Hepatic stellate cell (primary cell): ENCODE results near the gene DOCK2.
"Not testable (repeated sequence)": the region's sequence is repeated elsewhere in the genome, so short reads cannot be mapped to it uniquely, and the experiment has no call there.

ENCODE experiments used
- DNase-seq: peaks from one replicate; pipeline ENCODE4 v3.0.0; 2011; ENCODE audit warnings: low spot score

DOCK2 gene

DNA sequence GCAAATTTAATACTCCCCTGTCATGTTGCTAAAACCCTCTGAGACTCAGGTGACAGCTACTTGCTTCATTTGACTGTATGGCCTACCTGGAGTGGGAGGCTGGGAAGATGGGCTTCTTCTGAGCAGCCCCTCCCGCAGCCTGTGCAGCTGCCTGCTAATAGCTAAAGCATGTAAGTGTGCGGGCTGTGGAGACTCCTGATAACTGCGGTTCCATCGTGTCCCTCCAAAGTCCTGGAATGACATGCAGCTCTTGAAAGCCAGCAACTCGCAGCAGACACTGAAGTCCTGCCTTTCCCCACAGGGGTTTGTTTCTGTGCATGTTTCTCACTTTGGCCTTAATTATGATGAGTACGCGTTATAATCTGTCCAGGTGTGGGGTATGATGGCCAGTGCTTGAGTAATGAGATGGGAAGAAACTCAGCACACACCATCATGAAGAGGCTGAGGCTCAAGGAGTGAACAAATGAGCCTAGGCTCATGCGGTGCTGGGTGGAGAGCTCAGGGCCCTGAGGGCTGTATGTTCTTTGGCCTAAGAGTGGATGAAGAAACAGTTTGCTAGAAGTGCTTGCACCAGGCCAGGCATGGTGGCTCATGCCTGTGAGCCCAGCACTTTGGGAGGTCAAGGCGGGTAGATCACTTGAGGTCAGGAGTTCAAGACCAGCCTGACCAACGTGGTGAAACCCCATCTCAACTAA lies 119.1 kb downstream of the DOCK2 start:
- DNase-seq: no peak

DNA sequence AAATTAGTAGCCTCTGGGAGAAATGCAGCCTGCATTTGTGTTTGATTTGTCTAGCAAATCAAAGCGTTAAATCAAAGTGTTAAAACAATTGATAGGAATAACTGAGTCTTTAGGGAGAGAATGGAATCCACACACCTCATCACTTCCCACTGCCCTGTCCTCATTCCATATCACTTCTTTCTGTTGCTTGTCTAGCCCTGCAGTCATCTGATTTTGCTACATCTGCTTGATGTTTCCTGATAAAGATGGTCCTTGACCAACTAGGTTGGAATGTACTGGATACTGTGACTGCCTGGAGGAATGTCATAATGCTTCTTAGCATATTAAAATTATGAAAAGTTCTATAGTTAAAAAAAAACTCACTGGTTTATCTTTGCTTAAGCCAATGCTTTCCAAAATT lies 119.9 kb downstream of the DOCK2 start:
- DNase-seq: peak; percentile 23

DNA sequence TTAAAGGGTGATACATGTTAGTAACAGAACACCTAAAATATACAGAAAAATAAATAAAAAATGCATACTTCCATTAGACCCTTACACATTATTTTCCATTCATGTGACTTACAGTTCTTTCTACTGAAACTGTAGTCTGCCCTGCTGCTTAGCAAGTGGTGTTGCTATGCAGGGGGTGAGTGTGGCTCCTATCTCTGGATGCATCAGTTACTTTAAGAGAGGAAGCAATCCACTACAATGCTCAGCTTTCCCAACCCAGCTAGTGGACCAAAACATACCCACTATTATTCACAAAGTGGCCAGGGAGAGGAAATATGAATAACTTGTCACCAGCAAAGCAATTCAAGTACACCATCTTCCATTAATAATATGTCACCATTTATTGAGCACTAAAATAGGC lies 121.8 kb downstream of the DOCK2 start:
- no peak for DNase-seq

DNA sequence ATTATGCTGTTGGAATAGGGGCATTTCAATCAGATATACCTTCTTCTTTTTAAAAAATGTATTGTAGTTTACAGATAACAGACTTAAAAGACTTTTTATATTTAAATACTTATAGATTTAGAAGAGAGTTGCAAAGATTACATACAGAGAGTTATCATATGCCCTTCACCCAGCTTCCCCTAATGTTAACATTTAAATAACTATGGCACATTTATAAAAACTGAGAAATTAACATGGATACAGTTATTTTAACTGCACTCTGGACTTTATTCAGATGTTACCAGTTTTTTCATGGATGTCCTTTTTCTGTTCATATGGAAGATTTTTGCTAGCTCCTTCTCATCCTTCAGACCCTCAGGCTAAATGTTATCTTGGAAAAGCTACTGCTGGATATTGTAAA lies 123.2 kb downstream of the DOCK2 start:
- no peak for DNase-seq

DNA sequence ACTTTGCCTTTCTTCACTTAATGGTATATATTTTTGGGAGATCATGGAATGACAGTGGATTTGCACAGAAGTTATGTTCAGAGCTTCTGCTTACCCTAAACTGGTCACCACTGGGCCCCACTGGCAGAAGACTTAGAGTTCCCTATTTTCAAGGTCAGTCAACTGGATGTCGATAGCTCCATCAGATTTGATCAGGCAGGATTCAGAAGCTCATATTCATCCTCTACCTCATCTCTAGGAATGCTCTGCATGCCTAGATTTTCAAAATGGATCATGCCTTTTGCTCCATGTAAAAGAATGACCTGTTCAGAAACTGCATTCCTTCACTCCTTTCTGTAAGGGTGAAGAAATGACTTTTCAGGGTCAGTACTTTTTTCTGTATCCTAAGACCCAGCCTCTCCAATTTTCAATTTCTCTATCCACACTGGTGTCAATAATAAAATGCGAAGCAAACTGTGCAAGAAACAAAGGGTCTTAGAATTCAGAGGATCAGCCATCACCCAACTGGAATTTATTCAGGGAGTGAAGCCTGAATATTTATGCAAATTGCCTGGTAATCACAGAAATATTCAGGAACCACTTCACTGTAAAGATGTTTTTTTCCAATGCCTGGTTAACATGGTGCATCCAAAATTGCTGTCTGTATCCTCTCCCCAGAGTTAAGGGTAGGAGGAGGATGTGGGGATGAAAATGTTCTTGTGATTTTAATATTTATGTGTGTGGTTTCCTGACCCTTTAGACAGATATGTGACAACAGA lies 125.4 kb downstream of the DOCK2 start:
- peak; percentile 36 for DNase-seq

DNA sequence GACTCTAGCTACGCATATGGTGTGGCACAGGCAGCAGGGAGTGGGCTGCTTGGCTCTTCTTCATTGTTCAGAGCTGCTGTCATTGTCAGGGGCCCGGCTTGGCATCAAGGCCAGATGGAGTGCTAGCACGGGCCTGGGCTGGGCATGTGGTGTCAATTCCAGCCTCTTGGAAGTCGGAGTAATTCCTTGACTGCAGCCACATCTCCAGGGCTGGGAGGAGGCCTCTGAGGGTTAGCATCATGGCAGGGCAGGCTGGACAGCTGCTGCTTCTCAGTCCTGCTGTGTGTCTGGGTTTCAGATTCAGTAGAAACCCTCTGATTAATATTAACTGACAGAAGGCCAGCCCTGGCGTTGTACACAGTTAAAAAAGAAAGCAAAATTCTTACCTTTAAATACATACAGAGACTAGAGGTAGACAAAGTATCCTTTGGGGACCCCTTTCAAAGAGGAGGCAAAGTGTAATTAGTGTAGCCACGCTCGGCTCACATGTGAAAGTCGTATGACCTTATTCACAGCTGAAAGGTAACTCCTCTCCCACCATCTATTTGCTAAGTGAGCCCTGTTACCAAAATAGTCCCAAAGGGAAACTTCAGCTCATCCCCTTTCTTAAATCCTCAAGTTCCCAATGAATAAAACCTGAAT lies 126.4 kb downstream of the DOCK2 start:
- DNase-seq: no peak

DNA sequence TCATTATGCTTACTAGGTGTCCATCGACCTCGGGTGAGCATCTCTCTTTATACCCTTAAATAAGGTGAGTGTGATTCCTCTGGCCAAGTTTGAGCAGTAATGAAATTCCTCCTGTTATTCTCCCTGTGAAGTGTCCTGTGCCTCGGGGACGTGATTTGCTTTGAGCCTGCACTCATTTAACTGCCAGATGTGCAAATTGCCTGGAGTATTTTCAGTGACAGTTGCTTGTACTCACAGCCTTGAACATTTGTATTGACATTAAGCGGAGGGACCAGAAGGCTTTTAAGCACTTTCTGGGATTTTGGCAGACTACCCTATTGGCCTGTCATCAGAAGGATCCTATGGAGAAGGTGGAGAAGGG lies 126.9 kb downstream of the DOCK2 start:
- no peak for DNase-seq

DNA sequence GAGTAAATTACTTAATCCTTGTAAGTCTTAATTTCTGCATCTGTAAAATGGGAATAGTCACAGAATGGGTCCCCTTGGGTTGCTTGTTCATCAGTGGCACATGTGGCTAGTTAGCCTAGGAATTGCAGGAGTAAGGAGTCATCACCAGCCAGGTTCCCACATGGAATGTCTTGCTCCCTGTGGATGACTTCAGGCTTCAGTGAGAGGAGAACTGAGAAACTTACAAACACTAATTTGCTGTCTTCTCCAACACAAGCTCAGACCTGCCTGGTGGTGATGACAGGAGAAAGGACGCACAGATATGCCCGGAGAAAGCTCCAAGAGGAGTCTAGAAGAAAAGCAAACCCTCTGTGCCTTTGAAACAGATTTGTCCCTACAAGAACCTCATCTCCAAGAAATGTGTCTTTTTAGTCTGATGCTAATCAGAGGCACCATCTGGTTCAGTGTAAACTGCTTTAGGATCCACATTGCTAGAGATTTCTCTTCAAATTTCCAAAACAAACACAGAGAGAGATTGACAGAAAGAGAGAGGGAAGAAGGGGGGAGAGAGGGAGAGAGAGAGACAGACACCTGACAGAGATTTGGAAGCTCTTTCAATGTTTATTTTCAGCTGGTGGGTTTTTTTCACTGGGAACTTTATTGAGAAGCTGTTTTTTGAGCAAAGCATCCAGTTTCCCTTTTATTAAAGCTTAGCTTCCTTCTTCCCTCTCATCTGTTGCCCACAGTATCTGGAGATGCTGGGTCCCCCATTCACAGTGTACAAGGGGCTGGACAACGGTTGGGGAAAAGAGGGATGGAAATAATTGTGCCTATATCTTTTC lies 128.3 kb downstream of the DOCK2 start:
- DNase-seq: no peak

DNA sequence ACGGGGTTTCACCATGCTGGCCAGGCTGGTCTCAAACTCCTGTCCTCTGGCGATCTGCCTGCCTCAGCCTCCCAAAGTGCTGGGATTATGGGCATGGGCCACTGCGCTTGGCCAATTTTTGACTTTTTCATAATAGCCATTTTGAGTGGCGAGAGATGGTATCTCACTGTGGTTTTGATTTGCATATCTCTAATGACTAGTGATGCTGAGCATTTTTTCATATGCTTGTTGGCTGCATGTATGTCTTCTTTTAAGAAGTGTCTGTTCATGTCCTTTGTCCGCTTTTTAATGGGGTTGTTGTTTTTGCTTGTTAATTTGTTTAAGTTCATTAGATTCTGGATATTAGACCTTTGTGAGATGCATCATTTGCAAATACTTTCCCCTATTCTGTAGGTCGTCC lies 129.9 kb downstream of the DOCK2 start:
- not testable (repeated sequence) for DNase-seq

DNA sequence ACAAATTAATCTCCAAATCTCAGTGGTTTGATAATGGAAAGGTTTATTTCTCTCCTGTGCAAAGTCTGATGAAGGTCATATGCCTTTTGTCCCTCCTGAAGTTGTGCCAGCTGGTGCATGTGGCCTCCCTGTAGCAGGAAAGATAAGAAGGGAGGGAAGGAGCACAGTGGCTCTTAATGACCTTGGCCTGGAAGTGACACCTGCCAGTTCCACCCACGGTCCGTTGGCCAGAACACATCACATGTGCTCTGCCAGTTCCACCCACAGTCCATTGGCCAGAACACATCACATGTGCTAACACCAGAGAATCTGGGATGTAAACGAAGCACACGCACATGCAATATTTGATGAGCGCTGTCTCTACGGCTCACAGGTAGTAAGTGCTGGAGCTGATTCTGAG lies 130.9 kb downstream of the DOCK2 start:
- DNase-seq: no peak

DNA sequence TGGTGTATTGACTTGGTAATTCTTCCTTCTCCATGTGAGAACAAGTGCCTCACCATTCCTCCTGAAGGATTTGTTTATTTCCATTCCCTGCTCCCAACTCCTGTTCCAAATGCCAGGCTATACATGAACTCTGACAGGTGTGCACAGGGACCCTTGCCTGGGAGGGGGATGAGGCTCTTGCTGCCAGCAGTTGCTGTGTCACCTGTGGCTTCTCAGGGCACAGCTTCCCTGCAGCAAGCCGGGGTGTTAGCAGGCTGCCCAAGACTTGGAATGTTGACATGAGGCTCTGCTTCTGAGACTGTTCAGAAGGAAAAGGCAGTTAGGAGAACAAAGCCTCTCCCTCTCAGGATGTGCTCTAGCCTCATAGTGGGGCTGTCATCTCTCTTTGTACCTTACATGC lies 131.3 kb downstream of the DOCK2 start:
- DNase-seq: no peak

DNA sequence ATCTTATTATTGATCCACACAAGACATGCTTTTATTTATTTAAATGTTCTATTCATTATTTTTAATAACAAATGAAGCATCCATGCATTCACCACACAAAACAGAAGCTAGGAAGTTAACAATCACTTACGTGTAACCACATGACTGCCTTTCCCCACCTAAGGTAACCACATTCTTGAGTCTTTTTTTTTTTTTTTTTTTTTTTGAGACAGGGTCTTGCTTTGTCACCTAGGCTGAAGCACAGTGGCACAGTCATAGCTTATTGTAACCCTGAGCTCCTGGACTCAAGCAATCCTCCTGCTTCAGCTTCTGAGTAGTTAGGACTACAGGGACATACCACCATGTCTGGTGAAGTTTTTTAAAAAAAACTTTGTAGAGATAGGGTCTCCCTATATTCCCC lies 133.0 kb downstream of the DOCK2 start:
- DNase-seq: no peak

DNA sequence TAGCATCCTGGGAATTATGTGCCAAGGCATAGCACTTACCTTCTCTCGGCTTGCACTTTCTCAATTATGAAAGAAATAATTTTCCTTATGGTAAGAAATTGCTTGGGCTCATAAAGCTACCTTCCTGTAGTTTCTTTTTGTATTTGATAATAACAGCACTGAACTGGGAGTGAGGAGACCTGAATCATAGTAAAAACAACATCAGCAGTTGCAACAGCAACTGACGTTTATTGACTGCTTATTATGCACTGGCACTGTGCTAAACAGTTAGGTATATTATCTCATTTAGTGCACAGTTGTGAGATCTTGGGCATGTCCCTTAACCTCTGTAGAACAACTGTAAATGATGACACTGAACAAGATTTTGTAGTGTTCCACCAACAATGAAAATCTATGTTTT lies 135.2 kb downstream of the DOCK2 start:
- DNase-seq: no peak

DNA sequence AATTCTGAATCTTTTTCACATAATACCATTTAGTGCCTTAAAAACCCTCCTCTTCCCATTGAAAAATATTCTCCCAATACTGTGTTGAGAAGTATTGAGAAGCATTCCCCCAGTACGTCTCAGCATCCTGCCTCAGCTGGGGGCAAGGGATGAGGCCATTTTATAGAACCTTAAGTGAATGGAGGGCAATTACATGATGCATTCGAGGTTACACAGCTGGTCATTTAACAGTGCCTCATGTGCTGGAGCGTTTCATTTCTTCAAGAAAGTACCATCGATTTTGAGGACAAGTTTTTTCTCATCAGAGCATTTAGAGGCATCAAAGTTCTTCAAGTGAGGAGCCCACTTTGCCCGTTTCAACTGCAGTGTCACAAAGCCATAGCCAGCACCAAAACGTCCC lies 135.6 kb downstream of the DOCK2 start:
- no peak for DNase-seq

DNA sequence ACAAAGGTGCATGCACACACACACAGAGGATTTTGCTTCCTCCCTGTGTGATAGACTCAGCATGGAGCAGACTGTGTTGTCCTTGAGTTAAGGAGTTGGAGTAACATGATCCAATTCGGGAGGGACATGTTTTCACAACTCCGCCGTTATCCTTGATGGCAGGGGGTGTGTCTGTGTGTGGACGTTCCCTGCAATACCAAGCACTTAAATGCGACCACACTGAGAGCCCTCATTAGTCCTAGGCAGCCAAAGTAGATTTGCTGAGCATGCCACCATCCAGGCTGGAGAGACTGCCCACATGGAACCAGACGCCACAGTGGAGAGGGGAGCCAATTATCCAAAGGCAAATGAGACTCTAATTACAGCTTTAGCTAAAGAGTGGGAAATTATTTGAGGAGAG lies 140.1 kb downstream of the DOCK2 start:
- DNase-seq: no peak

DNA sequence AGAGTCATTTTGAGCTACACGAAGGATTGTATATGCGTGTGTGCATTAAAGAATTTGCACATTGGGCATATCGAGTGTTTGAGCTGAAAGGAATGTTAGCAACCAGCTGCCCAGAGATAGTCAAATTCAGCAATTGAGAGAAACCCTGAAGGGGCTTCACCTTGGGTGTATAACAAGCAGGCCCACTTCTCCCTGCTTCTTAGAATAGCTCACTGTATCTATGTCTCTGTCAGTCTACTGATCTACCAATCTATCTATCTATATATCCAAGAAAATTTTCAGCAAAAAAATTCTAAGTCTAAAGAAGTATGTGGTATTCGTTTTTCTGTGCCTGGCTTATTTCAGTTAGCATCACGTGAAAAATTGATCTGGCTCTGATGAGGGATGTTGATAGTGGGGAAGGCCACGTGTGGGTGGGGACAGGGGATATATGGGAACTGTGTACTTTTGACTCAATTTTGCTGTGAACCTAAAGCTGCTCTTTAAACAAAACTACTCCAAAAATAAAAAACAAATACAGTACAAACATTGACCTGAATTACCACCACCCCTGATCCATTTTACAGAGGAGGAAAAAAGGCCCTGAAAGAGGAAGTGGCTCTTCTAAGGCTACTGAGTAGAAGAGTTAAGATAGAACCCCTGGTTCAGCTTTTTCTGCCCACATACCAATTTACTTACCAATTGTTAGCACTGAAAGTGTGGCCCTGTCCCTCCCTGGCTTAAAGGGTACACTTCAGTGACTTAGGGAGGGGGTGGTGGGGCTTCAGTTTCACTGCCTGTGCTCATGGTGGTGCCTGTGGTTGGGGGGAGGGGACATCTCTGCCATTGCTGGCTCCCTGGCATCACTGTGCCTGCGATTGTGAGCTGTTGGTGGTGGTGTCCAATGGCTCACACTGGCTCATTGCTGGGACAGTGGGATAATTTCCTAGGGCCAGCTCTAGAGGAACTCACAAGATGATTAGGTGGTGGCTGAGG lies 141.8 kb downstream of the DOCK2 start:
- DNase-seq: no peak

DNA sequence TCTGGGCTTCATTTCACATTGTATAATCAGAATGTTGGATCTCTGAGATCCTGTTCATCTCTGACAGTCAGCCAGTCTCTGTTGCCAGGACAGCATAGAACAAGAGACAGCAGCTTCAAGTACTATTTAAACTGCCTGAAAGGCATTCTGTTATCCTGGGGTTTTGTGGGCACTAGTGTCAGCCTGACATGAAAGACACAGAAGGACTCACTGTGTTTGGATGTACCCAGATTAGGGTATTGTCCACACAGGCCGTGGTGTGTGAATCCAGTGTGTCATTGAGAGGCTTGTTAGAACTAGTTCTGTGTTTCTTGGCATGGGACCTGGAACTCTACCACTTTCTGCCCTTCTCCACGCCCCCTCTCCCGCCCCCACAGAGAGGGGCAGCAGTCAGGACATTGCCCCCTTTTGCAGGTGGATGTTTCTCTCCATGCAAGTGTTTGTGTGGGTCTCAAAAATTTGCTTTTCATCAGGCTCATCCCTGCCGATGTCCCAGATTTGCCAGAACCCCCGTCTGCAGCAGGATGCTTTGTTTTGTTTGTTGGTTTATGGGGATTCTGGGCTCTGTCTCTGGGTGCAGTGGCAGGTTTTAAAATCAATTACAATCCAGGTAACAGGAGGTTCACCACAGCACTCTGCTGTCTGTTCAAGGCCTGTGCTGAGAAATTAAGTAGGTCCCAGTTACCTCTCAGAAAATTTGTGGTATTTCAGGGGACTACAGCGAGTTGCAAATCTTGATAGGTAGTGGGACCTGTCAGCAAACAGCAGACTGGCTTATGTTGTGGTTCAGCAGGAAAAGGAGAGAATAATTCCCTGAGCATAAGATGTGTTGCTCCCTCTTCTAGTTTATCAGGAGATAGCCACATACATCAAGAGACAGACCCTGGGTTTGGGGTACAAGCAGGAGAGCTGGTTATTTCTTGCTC lies 144.6 kb downstream of the DOCK2 start:
- DNase-seq: no peak

DNA sequence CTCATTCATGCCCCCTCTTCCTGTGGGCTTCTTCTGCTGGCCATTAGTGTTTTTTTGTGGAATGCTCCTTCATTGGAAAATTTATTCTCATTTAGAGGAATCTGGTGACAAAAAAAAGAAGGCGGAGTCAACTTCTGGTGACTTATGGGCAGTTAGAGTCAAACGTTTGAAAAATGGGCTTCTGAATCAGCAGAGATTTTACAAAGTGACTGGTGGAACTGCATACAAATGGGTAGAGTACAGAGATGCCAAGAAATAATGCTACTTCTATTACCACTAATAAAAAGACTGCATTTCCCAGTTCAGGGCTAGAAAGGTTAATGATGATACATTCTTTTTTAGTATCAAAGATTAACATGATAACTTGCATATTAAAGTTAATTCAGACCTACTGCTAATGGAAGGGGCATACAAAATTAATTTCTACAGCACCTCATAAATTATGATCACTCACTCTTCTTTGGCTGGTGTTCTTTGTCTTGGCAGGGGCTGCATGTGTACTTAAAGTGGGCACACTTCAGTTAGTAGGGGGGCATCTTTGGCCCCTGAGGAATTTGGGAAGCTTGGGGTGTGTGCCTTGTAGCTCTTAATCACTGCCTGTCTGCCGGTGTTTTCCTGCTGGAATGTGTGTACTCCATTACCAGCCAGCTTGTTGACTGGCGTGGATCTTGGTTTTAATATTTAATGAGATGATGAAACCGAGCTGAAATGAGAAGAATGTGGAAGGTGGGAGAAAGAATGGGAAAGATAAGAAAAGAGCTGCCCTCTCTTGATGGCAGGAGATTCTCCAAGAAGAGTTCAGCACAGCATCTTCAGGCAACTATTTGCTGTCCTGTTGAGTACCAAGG lies 148.9 kb downstream of the DOCK2 start:
- no peak for DNase-seq

DNA sequence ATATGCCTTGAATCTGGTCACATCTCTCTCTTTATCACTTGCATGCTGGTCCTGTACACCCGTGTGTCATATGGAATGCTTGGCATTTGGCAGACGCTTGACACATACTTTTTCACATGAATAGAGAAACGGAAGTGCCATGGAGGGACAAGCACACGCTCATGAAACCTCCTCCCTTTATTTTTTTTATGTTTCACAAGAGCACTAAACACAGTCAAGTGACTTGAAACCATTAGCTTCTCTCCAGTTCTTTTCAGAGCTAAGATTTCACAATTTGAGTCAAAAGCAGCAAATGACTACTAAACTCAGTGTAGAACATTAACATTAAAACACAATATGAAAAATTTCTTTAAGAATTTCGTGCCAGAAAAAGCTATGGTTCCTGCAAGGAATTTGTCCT lies 151.1 kb downstream of the DOCK2 start:
- DNase-seq: peak; percentile 66
